Right atrium auricular region (tissue), 2 donors: ENCODE results near the gene RAPGEF3. TPM values are rescaled to one million over a fixed set of nuclear protein-coding genes. Genes with fewer than 3 reads are reported as not detected.

Experiments used
- DNase-seq: peaks from one replicate; pipeline ENCODE4 v3.0.0-alpha.2; 2019; ENCODE audit warnings: low spot score
- H3K27ac ChIP-seq, 2 donors: fragments of 200-600 bp; sonication (generic); 1 replicate in 1 of 2; 2 replicates in 1 of 2; pipeline ENCODE4 v1.5.1; 2016 to 2019
- H3K27me3 ChIP-seq, 2 donors: fragments of 200-600 bp; sonication (generic); one replicate each; pipeline versions ENCODE4 v1.5.1 to v1.6.0; 2017 to 2019
- H3K36me3 ChIP-seq: fragments of 200-600 bp; sonication (generic); one replicate; pipeline ENCODE4 v1.5.1; 2016
- H3K4me1 ChIP-seq, 2 donors: fragments of 200-600 bp; sonication (generic); one replicate each; pipeline versions ENCODE4 v1.5.1 to v1.6.0; 2017 to 2019
- H3K4me3 ChIP-seq, 2 donors: fragments of 200-600 bp; sonication (generic); 1 replicate in 1 of 2; 2 replicates in 1 of 2; pipeline ENCODE4 v1.5.1; 2017 to 2019; ENCODE audit warnings: mild to moderate bottlenecking in 1 of 2, moderate library complexity in 1 of 2
- H3K9me3 ChIP-seq, 2 donors: fragments of 200-600 bp; sonication (generic); one replicate each; pipeline ENCODE4 v1.5.1; 2019
- total RNA-seq, 2 donors: library from RNA; depleted of rRNA; stranded (reverse); fragments of >200 nt; gene quantifications; one replicate each; pipeline ENCODE4 v1.1.0, GENCODE V29; 2016
- TF ChIP-seq, protein P1 (sequence below), 2 donors: fragments of 200-600 bp; sonication (generic); IDR thresholded peaks; one replicate each; pipeline ENCODE4 v1.5.1; 2019; ENCODE audit warnings: antibody characterized with exemption in 2 of 2

The RAPGEF3 gene
- total RNA-seq, 2 donors from 2014 or later = 19.8 to 26.8 TPM

DNA sequence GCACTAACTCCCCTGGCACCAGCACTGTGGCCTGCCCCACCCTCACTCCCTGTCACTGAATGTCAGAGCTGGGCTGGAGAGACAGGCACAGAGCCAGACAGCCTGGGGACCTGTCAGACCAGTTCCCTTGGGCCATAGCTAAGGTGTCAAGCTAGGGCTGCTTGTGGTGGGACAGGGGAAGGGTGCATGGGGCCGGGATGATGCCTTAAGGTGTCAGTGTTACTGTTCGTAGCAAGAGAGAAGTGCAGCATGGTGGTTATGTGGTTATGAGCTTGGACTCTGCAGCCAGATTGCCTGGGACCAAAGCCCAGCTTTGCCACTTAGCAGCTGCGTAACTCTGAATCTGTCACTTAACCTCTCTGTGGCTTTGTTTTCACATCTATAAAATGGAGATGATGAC lies 3.8 kb downstream of the RAPGEF3 start:
- Histone ChIP-seq H3K36me3 (peaks cover 5% of the 10 kb centered on the region), H3K4me3 (peak overlapping the region in 1 of 2 donors; percentile 65), H3K27me3 (no peaks in the 10 kb centered on the region), H3K9me3 (no peaks in the 10 kb centered on the region), H3K27ac (peak overlapping the region; percentile 81 to 85), H3K4me1 (peaks cover 0 to 89% of the 10 kb centered on the region in 2 donors)
- TF ChIP-seq, protein P1, sequence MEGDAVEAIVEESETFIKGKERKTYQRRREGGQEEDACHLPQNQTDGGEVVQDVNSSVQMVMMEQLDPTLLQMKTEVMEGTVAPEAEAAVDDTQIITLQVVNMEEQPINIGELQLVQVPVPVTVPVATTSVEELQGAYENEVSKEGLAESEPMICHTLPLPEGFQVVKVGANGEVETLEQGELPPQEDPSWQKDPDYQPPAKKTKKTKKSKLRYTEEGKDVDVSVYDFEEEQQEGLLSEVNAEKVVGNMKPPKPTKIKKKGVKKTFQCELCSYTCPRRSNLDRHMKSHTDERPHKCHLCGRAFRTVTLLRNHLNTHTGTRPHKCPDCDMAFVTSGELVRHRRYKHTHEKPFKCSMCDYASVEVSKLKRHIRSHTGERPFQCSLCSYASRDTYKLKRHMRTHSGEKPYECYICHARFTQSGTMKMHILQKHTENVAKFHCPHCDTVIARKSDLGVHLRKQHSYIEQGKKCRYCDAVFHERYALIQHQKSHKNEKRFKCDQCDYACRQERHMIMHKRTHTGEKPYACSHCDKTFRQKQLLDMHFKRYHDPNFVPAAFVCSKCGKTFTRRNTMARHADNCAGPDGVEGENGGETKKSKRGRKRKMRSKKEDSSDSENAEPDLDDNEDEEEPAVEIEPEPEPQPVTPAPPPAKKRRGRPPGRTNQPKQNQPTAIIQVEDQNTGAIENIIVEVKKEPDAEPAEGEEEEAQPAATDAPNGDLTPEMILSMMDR (IDR thresholded peaks at IDR 0.05) = no peak
- no peak for DNase-seq

DNA sequence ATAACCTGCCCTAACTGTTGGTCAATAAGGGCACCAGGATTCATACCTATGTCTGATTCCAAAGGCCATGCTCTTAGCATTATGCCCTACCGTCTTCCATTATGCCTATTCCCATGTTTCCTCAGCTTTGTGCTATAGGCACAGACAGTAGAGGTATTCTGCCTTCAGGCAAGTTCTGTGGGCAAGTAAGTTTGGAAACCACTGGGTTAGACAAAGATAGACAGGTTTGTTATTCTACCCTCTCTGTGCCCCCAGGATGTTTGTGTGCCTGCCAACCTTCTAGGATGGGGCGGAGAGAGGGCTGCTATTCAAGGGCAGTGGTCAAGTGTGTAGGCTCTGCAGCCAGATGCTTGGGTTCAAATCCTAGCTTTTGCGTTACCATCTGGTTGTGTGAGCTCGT lies 4.6 kb downstream of the RAPGEF3 start:
- no peaks in the 10 kb centered on the region for H3K9me3 ChIP-seq
- TF ChIP-seq, protein P1 (IDR thresholded peaks at IDR 0.05) = no peak
- H3K4me3 ChIP-seq = peak overlapping the region in 1 of 2 donors; percentile 14
- peak overlapping the region; percentile 81 to 85 for H3K27ac ChIP-seq
- peaks cover 0 to 81% of the 10 kb centered on the region in 2 donors for H3K4me1 ChIP-seq
- H3K36me3 ChIP-seq = peaks cover 9% of the 10 kb centered on the region
- no peak for DNase-seq
- no peaks in the 10 kb centered on the region for H3K27me3 ChIP-seq

DNA sequence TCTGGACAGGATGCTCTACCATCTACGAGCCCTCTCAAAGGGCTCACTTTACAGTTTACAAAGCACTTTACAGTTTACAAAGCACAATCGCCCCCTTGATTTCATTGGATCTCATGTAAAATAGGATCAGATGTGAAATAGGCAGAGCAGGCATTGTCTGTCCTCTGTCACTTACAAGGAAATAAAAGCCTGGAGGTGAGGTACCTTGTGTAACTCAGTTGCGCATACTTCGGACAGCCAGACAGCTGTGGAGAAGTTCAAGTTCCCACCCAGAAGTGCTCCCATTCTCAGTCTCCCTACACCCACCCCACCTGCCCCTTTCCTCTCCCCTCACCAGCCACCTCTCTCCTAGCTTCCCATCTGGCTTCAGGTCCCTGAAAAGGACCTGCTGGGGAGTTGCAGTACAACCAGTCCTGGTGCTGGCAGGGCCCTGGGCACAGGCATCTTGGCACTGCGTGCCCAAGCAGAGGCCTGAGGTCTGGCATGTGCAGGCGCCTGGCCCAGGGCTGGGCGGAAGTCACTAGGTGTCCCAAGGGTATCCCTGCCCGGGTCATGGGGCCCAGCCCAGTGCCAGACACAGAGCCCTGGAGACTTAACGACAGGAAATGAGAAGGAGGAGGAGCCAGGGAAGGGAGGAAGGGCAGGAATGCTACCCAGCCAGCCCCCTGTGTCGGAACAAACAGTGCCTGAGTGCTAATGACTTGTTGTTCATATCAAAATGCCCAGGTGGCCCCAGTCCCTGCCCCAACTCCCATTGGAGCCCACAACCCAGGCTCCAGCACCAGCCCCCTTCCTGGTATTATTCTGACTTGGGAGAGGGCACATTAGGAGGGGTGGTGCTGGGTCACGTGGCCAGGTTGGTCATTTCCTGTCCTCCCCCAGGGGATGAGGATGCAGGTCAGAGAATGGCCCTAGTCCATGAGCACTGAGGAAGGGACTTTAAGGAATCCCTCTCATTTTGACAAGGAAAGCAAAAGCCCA lies 5.4 kb downstream of the RAPGEF3 start:
- H3K36me3 ChIP-seq = peaks cover 9% of the 10 kb centered on the region
- TF ChIP-seq, protein P1 (IDR thresholded peaks at IDR 0.05) = no peak
- no peaks in the 10 kb centered on the region for H3K9me3 ChIP-seq
- H3K27me3 ChIP-seq = no peaks in the 10 kb centered on the region
- peak overlapping the region; percentile 81 to 85 for H3K27ac ChIP-seq
- peak; percentile 83 for DNase-seq
- H3K4me1 ChIP-seq = peaks cover 0 to 77% of the 10 kb centered on the region in 2 donors
- H3K4me3 ChIP-seq = peak overlapping the region in 1 of 2 donors; percentile 14

DNA sequence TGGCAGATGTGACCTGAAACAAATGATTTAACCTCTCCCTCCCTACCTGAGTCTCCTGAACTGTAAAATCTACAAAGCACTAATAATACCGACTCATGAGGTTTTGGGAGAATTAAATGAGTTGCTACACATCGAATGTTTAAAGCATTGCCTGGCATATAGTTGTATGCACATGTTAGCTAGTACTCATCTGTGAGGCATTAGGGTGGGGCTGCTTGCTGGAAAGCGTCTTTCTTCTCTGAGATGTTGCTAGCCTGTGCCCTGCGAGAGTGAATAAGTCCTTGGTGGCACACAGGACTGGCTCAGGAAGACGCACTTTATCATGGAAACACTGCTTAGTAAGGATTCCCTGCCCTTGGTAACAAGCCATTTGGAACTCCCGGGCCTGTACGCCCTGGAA lies 6.1 kb downstream of the RAPGEF3 start:
- Histone ChIP-seq H3K27me3 (no peaks in the 10 kb centered on the region), H3K4me3 (no peak overlapping the region), H3K4me1 (peaks cover 0 to 70% of the 10 kb centered on the region in 2 donors), H3K36me3 (peaks cover 9% of the 10 kb centered on the region), H3K27ac (peak overlapping the region; percentile 81 to 85), H3K9me3 (no peaks in the 10 kb centered on the region)
- no peak for DNase-seq
- TF ChIP-seq, protein P1 (IDR thresholded peaks at IDR 0.05) = no peak

DNA sequence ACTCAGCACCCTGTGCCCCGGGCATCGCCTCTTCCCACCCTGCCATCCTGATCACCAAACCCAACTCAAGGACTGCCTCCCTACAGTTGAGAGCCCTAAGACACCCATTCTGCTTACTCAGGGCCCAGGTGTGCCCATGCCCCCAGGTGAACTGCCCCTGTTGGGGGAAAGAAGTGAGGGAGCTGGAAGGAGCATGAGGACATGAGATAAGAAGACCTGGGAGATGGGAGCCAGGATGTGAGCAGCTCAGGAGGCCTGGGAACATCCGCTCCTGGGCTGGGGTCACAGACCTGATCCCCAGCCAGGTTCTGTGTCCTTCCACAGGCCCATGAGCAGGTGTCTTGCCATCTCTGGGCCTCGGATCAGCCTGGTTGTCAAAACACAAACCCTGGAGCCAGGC lies 6.6 kb downstream of the RAPGEF3 start:
- Histone ChIP-seq H3K4me3 (no peak overlapping the region), H3K27ac (peak overlapping the region; percentile 81 to 85), H3K9me3 (no peaks in the 10 kb centered on the region), H3K36me3 (peaks cover 9% of the 10 kb centered on the region), H3K27me3 (no peaks in the 10 kb centered on the region), H3K4me1 (peaks cover 0 to 65% of the 10 kb centered on the region in 2 donors)
- DNase-seq = no peak
- TF ChIP-seq, protein P1 (IDR thresholded peaks at IDR 0.05) = no peak
